HuH-7 (cell line): ENCODE measurements around the gene ARHGAP11A.
"Not testable (repeated sequence)": the region's sequence is repeated elsewhere in the genome, so short reads cannot be mapped to it uniquely, and the experiment has no call there.

Experiments
- DNase-seq: peaks from one replicate; pipeline ENCODE4 v3.0.0; 2011; ENCODE audit warnings: low spot score

Gene ARHGAP11A, protein sequence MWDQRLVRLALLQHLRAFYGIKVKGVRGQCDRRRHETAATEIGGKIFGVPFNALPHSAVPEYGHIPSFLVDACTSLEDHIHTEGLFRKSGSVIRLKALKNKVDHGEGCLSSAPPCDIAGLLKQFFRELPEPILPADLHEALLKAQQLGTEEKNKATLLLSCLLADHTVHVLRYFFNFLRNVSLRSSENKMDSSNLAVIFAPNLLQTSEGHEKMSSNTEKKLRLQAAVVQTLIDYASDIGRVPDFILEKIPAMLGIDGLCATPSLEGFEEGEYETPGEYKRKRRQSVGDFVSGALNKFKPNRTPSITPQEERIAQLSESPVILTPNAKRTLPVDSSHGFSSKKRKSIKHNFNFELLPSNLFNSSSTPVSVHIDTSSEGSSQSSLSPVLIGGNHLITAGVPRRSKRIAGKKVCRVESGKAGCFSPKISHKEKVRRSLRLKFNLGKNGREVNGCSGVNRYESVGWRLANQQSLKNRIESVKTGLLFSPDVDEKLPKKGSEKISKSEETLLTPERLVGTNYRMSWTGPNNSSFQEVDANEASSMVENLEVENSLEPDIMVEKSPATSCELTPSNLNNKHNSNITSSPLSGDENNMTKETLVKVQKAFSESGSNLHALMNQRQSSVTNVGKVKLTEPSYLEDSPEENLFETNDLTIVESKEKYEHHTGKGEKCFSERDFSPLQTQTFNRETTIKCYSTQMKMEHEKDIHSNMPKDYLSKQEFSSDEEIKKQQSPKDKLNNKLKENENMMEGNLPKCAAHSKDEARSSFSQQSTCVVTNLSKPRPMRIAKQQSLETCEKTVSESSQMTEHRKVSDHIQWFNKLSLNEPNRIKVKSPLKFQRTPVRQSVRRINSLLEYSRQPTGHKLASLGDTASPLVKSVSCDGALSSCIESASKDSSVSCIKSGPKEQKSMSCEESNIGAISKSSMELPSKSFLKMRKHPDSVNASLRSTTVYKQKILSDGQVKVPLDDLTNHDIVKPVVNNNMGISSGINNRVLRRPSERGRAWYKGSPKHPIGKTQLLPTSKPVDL

DNA sequence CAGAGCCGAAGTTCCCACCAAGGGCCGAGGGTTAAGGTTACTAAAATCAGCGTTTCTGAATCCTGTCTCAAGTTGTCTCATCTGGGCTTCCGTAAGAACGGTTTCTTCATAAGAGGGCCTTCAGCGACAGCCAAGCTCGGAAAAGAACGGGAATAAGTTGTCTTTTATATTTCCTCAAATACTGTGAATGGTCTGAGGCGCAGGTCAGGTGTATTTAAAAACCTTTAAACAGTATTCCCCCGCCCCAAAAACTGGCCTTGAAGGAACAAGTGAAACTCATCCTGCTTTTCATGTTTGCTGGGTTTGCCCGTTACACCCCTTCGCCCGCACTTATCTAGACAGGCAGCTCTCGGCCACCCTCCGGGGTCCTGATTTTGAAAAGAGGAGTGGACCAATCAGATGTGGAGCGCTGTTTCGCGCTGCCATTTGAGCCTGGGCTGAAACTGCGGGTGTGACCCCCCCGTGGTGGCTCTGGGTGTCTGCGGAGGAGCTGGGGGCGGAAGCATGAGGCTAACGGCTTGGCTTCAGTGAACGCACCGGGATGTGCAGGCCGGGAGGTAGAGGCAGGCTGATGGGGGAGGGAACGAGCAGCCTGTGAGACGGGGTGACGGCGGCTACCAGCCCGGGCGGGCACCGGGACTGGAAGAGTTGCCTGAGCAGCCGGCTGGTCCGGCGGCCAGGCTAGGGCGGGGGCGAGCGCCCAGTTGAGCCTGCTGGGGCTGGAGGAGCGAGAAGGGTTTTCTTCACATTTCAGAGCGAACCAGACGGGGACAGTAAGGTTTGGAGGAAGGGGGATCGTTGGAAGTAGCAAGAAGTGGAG lies at the start of gene ARHGAP11A:
Gene ARHGAP11A, plus strand, starts transcription at position 454 of the 820 bp plus-strand sequence. CDS start 708 bp downstream, outside the sequence.
- not testable (repeated sequence) for DNase-seq

DNA sequence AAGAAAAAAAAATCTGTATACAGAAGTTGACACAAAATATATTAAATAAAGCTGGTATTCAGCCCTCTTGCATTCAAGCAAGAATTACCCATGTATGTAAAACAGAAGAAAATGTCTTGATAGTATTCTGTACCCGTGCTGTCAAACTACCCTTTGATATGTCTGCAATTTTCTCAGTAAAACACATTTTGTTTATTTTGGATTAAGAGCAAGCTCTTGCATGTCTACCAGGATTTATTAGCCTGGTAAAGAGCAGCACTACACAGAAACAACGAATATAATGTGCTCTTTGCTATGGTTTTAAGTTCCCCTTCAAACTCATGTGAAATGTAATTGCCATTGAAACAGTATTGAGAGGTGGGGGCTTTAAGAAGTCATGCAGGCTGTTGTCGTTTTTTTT lies 46.3 kb upstream of the ARHGAP11A start:
- DNase-seq: not testable (repeated sequence)

DNA sequence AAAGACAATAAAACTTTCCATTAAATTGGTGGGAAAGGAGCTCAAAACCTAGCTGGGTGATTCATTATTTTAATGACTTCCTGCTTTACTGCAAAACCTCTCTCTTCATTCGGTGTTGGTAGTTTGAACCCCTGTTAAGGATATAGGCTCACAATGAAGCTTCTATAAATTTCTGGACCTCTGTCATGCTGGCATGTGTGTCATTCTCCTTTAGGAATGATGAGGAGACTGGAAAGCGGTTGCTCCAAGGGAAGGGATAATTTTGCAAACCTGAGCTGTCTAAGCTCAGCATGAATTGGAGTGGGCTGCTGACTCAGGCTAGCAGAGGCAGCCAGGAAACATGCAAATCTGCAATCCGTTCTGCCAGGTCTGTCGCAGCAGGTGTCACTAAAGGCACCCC lies 36.8 kb upstream of the ARHGAP11A start:
- not testable (repeated sequence) for DNase-seq

DNA sequence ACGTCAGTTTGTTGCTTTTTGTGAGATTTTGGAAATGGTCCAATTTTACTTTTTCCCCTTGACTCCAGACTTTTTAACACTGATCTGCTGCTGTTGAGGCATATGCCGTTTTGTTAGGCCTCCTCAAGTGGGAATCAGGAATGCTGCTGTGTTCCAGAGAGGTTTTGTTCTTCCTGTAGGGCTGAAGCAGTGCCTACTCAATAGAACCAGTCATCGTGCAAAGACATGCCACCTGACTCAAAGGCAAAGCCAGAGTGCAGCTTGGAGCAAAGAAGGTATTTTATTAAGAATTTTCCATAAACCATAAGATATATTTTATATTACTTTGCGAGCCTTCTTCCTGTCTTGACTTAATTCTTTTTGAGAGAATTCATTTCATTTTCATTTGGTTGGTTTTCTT lies 29.5 kb upstream of the ARHGAP11A start:
- DNase-seq: not testable (repeated sequence)

DNA sequence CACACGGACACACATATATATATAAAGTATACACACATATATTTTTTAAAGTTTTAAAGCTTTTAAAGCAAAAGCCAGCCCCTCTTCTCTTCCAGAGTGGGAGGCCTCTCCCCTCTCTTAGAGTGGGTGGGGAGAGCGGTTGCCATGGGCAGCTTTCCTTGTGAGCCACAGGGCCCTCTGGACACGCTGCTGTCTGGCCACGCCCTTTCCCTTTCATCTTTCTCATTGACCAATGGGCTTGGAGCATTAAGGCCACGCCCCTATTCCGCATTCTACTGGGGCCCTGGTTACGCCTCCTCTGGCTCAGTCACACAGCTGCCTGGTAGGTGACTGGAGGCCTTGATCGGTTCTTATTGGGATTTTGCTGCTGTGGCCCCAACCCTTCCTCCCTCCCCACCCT lies 22.2 kb upstream of the ARHGAP11A start, which contains the start of gene GOLGA8N:
Gene GOLGA8N, plus strand, starts transcription at position 306 of the 400 bp plus-strand sequence.
- DNase-seq: not testable (repeated sequence)

DNA sequence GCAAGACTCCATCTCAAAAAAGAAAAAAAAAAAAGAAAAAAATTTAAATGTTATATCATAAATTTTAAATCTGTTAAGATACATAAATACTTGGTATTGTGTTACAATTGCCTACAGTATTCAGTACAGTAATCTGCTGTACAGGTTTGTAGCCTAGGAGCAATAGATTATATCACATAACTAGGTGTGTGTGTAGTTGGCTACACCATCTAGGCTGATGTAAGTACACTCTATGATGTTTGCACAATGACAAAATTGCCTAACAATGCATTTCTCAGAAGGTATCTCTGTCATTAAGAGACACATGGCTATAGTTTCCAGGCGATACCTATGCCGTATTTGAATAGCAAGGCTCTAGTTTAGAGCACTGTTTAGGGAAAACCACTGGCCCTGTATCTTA lies 5.8 kb upstream of the ARHGAP11A start:
- not testable (repeated sequence) for DNase-seq

DNA sequence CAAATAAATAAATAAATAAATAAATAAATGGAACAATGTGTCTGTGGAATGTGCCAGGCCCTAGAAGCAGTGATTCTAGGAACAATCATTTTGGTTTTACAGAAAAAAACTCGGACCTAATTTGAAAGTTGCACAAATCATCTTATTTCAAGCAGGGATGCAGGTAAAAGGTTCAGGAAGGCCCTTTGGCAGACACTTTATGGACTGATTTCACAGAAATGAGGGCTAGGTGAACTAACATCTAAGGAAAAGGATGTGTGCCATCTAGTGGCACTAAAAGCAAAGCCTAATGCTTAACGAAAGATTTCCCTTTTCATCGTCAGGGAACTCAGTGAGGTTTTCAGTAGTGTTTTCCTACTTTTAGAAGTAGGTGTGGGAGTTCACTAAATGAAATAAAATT lies 4.6 kb upstream of the ARHGAP11A start:
- not testable (repeated sequence) for DNase-seq

DNA sequence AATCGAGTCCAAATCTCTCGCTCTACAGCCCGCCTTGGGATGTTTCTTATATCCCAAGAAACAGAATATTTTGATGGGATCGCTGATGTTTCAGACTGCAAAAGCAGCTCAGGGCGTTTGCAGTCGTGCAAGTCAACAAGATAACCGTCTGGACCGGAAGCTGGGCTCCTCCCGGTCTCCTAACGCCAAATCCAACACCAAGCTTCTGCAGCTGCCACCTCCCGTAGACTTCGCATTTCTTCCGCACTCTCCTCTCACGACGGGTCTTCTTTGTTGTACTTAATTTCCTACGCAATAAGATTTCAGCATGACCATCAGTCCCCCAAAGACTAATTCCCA lies 623 bp upstream of the ARHGAP11A start:
- DNase-seq: not testable (repeated sequence)

DNA sequence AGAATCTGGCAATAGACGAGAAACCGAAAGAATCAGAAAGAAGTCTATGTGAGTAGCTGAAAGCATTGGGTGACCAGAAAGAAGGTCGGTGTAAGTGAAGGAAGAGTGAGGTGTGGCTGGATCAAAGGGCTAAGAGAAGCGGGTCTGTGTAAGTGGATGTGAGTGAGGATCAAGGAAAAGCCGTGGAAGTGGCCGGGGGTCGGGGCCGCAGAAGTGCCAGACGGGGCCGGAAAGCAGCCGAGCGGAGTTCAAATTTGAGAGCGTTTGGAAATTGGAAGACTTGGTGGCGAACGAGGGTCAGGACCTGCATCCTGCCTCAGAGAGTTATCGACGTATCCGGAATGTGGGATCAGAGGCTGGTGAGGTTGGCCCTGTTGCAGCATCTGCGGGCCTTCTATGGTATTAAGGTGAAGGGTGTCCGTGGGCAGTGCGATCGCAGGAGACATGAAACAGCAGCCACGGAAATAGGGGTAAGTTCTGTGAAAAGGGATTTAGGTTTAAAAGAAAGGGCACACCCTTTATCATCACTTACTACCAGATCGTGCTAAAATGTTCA lies 645 bp downstream of the ARHGAP11A start:
- not testable (repeated sequence) for DNase-seq

DNA sequence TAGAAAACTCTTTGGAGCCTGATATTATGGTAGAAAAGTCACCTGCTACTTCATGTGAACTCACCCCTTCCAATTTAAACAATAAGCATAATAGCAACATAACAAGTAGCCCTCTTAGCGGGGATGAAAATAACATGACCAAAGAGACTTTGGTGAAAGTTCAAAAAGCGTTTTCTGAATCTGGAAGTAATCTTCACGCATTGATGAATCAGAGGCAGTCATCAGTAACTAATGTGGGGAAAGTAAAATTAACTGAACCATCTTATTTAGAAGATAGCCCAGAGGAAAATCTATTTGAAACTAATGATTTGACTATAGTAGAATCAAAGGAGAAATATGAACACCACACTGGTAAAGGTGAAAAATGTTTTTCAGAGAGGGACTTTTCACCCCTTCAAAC lies 21.1 kb downstream of the ARHGAP11A start:
- no peak for DNase-seq

DNA sequence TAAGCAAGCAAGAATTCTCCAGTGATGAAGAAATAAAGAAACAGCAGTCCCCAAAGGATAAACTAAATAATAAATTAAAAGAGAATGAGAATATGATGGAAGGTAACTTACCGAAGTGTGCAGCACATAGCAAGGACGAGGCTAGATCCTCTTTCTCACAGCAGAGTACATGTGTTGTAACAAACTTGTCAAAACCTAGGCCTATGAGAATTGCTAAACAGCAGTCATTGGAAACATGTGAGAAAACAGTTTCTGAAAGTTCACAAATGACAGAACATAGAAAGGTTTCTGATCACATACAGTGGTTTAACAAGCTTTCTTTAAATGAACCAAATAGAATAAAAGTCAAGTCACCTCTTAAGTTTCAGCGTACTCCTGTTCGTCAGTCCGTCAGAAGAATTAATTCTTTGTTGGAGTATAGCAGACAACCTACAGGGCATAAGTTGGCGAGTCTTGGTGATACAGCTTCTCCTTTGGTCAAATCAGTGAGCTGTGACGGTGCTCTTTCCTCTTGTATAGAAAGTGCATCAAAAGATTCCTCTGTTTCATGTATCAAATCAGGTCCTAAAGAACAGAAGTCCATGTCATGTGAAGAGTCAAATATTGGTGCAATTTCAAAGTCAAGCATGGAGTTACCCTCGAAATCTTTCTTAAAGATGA lies 21.7 kb downstream of the ARHGAP11A start:
- no peak for DNase-seq

DNA sequence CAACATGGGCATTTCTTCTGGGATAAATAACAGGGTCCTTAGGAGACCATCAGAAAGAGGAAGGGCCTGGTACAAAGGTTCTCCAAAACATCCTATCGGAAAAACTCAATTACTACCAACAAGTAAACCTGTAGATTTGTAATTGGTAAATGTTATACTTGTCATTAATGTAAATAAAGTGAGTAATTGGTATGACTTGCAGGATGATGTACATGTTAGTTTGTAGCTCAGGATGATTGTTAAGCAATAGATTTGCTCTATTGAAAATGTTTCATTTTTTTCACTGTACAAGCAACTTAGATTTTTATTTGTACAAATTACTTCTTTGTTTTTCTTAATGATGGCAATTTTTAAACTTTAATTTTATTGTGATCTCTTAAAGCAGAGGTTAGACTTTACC lies 22.4 kb downstream of the ARHGAP11A start:
- DNase-seq: no peak

DNA sequence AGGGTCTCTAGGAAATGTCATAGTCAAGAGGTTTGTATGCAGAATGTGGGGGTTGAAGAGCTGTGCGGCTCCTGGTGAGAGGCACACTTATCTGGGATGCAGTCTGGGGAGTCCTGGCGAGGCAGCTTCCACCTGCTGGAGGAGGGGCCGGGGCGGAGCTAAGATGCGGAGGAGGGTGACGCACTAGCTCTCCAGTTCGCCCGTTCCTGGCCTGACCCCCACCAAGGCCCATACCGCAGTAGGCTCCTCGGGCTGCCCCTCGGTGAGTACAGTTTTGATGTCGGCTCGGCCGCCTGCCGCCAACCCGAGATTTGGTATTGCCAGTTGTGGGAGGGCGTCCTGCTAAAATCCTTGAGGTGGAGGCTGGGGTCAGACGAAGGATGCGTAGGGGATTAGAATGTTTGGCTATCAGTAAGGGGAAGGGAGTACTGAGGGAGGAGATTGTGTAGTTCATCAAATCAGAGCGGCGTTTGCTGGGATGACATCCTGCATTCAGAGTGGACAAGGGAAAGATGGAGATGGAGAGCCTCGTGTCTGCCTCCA lies 26.3 kb downstream of the ARHGAP11A start, which contains the start of gene SCG5:
Gene SCG5, plus strand, starts transcription at position 194 of the 543 bp plus-strand sequence. CDS start 1,883 bp downstream, outside the sequence.
- DNase-seq: no peak

DNA sequence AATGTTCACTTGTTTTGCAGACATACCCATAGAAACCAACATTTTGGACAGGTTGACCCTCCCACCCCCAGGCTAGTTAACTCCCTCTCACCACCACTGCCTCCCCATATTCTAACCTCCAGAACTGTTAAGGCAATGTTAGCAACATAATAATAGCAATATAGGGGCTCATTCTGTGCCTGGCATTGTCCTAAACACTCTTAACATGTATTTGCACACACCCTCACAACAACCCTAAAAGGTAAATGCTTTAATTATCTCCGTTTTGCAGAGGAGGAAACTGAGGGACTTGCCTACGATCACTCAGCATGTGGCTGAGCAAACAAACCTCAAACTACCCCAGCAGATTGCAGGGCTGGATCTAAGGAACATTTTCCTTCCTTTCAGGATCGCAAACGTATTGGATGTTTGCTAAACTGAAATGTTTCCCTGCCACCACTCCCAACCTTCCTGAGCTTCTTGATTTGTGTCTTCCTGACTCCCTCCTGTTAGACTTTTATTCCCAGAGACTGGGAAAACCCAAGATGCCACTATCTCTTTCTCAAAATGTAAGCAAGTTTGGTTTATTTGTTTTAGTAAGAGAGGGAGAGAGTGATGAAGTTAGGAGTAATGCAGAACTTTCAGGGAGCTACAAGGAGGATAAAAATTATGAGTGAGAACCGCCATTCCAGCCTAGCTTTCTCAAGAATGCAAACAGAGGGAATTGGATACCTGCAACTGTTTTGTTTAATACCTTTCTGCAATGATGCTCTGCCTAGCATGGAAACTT lies 27.5 kb downstream of the ARHGAP11A start:
- no peak for DNase-seq

DNA sequence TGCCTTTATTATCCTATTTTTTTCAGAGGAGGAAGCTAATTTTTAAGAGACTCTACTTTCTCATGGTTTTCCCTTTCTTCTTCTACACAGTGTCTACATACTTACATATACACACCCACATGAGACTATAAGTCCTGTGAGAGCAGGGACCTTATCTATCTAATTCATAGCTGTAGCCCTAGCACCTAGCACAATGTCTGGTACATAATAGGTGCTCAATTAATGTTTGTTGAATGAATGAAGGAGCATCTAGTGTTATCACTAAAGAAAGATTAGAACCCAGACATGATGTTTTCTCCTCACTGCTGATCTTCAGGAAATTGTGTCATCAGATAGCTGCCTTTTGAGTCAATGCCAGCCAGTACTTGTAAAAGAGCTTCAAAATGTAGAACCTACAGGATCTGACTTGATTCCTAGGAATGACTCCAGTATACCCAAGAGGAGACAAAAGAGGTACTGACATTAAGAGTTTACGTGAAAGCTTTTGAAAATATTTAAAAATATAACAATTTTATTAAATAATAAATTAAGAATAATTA lies 28.7 kb downstream of the ARHGAP11A start:
- DNase-seq: no peak

DNA sequence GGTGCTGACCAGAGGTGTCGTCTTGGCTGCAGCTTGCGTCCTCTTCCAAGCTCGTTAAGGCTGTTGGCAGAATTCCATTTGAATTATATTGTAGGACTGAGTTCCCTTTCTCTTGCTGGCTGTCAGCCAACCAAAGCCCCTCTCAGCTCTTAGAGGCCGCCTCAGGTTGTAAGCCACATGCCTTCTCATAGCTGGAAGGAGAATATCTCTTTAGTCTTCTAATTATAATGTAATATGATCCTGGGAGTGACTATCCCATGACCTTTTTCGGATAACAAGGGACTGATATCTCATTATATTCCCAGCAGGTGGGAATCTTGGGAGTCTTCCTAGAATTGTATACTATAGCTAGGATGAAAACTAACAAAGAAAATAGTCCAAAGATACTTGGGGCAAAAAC lies 31.0 kb downstream of the ARHGAP11A start:
- no peak for DNase-seq

DNA sequence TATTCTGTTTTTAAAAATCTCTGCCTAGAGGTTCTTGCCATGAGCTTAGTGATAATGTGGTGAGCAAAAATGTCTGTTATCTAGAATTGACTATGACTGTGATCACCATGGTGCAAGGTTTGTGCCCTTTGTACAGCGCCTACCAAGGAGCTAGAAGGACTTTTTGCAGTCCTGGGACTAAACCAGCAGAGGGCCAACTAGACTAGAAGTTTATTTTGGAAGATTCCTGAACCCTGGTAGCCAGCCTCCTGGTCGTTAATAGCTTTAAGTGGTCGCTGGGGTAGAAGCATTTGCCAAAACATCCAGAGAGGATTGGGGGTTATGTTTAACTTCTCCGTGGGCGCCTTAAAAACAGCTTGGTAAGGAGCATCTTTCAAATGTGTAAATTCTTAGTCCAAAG lies 34.0 kb downstream of the ARHGAP11A start:
- peak; percentile 39 for DNase-seq

DNA sequence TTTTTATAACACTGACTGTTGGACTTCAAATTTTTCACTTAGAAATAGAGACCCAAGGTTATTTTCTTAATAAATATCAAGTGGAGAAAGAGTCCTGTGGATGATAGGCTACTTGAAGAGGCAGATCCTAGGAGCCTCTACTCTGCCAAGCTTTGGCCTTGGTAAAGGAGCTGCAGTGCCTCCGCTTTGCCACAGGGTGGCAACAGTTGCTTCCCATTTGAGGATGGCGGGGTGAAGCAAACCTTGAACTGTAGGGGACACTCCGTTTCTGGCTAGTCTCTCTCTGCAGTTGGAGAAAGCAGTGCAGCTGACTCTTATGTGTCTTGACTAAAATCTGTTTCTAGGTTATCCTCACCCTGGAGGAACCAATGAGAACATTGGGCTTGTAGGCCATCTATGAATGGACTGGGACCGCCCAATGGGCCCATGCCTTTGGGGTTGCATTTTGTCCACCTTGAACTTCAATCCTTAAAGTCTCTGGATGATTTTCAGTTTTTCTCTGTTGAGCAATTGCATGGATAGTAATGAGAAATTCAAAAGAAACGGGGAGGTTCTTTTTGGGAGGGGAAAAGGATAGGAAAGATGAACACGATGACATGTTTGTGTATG lies 36.0 kb downstream of the ARHGAP11A start:
- peak; percentile 51 for DNase-seq

DNA sequence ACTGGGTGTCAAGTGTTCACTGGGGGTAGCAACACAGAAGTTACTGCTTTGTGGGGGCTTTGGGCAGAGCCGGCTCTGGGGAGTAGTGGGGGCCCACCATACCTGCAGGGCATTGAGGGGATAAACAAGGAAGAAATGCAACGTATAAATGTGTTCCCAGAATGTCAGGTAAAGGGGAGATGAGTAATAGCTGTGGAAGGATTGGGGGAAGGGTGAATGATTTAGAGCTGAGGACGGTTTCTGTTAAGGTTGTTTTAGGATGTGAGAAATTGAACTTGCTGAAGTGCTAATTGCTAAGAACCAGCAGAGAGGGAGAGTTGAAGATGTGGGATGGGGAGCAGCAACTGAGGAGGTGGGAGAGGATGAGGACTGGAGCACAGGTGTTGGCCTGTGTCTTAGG lies 36.9 kb downstream of the ARHGAP11A start:
- DNase-seq: no peak
